Measurements from ENCODE around the gene MPP1. TPM values are rescaled to one million over a fixed set of nuclear protein-coding genes. Genes with fewer than 3 reads are reported as not detected.
"Not testable (repeated sequence)": the region's sequence is repeated elsewhere in the genome, so short reads cannot be mapped to it uniquely, and the experiment has no call there.

Gene MPP1
- total RNA-seq, 1 donor from 2014 or later: 37.7 TPM

GRCh38 chrX:154816326-154816898 lies 11.1 kb upstream of the MPP1 start:
- DNase-seq; intact Hi-C loops (cut with DNase I); ATAC-seq (ENCODE audit: poor library complexity): not testable (repeated sequence)

- no peak for ATAC-seq (ENCODE audit: poor library complexity)
- DNase-seq: no peak
- intact Hi-C loops (cut with DNase I): no loop called here
These were observed 10.1 kb upstream of the MPP1 start for GRCh38 chrX:154815274-154815818.

DNA sequence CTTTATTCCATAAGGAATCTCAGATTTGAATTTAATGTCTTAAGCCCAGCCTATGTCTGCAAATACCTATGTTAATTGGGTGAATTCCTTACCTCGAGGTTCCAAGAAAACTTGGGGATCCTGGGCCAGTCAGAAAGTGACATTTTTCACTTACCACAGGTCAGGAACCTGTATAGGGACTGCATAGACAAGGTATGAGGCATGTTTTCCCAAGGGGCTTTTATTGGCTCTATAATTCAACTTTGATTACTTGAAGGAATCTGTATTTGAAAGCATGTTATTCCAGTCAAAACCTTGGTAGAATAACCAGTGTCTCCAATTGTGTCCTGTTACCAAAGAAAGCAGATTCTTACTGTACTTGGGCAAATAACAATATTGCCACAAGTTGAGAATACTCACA lies 8.5 kb upstream of the MPP1 start:
- ATAC-seq (ENCODE audit: poor library complexity) (no peak), DNase-seq (no peak)
- intact Hi-C loops (cut with DNase I): no loop called here

DNA sequence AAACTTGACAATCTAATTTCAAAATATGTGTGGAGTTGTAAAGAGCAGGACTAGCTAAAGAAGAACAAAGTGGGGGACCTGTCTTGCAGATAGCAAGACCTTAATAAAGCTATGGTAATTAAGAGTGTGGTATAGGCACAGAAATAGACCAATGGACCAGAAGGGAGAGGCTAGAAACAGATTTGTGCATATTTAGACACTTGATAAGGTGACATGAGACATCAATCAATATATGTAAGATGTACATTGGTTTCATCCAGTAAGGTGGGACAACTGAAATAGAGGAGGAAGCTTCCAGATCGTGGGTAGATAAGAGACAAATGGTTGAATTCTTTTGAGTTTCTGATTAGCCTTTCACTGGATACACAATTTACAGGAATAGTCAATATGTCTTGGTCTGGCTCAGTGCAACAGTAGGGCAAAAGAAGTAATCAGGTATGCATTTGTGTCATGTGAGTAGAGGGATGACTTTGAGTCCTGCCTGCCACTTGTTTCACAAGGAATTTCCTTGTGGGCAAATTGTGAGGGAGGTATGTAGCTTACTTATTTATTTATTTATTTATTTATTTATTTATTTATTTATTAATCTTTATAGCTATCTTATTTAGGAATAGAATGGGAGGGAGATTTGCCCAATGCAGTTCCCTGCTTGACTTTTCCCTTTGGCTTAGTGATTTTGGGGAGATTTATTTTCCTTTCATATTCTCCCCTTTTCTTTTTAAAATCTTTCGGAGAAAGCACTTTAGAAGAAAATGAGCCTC lies 7.2 kb upstream of the MPP1 start:
- DNase-seq (no peak), ATAC-seq (ENCODE audit: poor library complexity) (no peak)
- intact Hi-C loops (cut with DNase I): no loop called here

- intact Hi-C loops (cut with DNase I): no loop called here
These were observed 4.8 kb upstream of the MPP1 start for GRCh38 chrX:154809939-154810665.

DNA sequence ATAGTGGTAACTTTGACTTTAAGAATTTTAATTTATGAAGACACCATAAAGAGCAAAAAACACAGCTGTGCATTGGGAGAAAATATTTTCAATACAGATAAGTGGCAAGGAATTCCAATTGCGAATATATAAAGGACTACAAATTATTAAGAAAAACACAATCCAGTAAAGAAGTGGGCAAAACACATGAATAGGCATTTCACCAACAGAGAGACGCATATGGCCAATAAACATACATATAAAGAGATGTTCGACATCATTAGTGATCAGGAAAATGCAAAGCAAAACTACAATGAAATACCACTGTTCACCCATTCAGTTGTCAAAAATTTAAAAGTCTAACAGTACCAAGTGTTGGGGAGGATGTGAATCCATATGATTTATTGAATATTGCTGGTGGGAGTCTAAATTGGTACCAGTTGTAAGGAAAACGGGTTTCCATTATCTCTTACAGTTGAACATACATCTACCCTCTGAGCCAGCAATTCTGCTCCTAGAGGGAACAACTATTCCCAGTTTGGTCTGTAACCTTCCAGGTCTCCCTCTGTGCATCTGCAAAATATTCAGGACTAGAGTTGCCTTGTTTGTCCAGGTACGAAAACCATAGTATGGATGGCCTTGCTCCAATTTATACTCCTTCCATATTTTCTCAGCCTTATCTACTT lies 1.7 kb upstream of the MPP1 start:
- DNase-seq: no peak

More at GRCh38 chrX:154809939-154810665, 4.8 kb upstream of the MPP1 start:
- DNase-seq (no peak), ATAC-seq (ENCODE audit: poor library complexity) (no peak)

GRCh38 chrX:154805696-154806091 lies 409 bp upstream of the MPP1 start:
- intact Hi-C loops (cut with DNase I): no loop called here
- peak; percentile 31 for ATAC-seq (ENCODE audit: poor library complexity)

More for the DNA sequence above, 1.7 kb upstream of the MPP1 start:
- no peak for ATAC-seq (ENCODE audit: poor library complexity)
- intact Hi-C loops (cut with DNase I): no loop called here

GRCh38 chrX:154804261-154804956 lies 876 bp downstream of the MPP1 start:
- peak; percentile 3 for ATAC-seq (ENCODE audit: poor library complexity)
- intact Hi-C loops (cut with DNase I): no loop called here

More at GRCh38 chrX:154805696-154806091, 409 bp upstream of the MPP1 start:
- DNase-seq: no peak

GRCh38 chrX:154802947-154803346 lies 2.3 kb downstream of the MPP1 start:
- ATAC-seq (ENCODE audit: poor library complexity): no peak
- intact Hi-C loops (cut with DNase I): no loop called here

More at GRCh38 chrX:154804261-154804956, 876 bp downstream of the MPP1 start:
- no peak for DNase-seq

DNA sequence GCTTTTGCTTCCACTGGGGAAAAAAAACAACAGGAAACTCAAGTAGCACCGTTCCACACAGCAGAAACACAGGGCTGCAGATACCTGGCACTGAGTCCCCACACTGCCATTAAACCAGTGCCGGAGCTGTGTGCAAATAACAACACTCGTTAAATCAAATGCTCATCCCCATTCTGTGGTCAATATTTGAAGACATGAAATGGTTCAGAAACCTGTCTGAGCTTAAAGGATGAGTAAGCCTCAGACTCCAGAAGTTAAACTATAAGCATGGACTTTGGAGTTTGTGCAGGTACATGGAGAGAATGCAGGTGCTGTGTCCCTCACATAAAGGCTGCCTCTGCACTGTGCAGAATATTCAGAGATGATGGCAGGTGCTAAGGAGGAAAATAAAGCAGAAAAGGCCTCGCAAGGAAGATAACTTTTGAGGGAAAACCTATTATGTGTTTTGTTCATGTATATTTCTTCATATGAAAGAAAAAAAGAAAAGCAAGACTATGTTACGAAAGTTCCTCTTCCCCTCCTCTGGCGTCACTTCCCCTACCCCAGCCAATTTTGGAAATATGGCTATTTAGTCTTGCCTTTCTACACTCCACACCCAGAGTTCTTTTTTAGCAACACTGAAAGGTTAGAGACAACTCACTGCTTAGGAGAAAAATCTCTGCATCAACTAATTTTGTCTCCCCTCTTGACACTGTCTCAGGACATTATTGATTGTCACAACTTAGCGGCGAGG lies 4.6 kb downstream of the MPP1 start:
- ATAC-seq (ENCODE audit: poor library complexity) (no peak), DNase-seq (no peak)
- intact Hi-C loops (cut with DNase I): no loop called here

More at GRCh38 chrX:154802947-154803346, 2.3 kb downstream of the MPP1 start:
- no peak for DNase-seq

DNA sequence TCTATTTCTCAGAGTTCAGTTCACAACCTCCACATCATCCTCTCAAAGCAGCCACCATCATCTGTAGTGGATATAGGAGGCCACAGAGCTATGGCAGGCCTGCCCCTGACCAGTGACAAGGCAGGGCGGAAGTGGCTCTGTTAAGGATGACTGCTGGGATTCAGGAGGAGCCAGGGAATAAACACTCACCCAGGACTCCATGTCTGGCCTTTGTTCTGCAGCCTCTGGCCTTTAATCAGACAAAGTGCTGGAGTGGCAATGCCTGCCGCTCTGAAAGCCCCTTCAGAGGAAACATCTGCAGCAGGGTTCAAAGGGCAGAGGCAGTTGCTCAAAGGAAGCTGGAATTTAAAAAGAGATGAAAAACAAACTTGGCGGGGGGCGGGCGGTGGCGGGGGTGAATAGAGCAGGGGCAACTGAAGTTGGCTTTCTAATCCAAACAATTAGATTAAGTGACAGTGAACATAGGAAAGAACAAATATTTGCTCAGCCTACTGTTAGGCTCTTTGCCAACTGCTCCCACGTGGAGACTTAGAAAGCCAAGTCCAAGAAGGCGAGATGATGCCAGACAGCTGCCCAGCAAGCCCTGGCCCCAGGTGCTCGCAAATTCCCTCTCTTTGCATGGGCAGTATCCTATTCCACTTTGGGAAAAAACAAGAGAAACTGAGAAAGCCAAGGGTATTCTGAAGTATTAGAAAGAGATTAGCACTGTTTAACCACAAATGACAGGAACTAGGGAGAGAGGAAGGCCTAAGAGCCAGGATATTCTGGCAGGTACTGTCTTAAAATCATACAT lies 5.5 kb downstream of the MPP1 start:
- no peak for ATAC-seq (ENCODE audit: poor library complexity)
- intact Hi-C loops (cut with DNase I): no loop called here

GRCh38 chrX:154797006-154797405 lies 8.3 kb downstream of the MPP1 start:
- intact Hi-C loops (cut with DNase I): no loop called here
- ATAC-seq (ENCODE audit: poor library complexity) (no peak), DNase-seq (no peak)

More for the DNA sequence above, 5.5 kb downstream of the MPP1 start:
- DNase-seq: no peak

- no peak for DNase-seq
- ATAC-seq (ENCODE audit: poor library complexity): no peak
- intact Hi-C loops (cut with DNase I): no loop called here
These were observed 10.3 kb downstream of the MPP1 start for GRCh38 chrX:154795016-154795415.

GRCh38 chrX:154793084-154793795 lies 12.0 kb downstream of the MPP1 start:
- DNase-seq: no peak
- intact Hi-C loops (cut with DNase I): no loop called here

GRCh38 chrX:154791939-154792338 lies 13.3 kb downstream of the MPP1 start:
- ATAC-seq (ENCODE audit: poor library complexity): no peak
- intact Hi-C loops (cut with DNase I): no loop called here
- no peak for DNase-seq

More at GRCh38 chrX:154793084-154793795, 12.0 kb downstream of the MPP1 start:
- ATAC-seq (ENCODE audit: poor library complexity): no peak

DNA sequence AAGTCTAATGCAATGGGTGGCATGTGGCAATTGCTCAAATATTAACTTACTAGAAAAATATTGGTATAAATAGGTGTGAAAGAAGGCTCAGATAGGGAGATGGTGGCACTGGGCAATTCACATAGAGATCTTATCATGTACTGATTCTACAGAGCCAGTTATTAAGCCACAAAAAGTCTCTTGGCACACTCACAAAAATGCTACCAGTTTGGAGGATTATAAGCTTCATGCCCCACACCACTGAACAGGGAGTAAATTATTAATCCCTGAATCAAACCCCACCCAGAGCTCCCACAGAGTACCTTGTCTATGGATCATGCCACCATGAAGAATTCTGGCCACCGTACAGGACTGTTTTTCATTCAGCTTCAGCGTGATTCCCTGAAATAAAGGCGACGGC lies 13.8 kb downstream of the MPP1 start:
- intact Hi-C loops (cut with DNase I): no loop called here
- no peak for ATAC-seq (ENCODE audit: poor library complexity)
- no peak for DNase-seq
